Tibial nerve (tissue), 4 donors: ENCODE results near the gene JOSD1.

Experiments used
- EP300 ChIP-seq, 2 donors: sonication (generic); formaldehyde crosslinking; IDR thresholded peaks; one replicate each; pipeline ENCODE4 v1.6.1; 2017; ENCODE audit warnings: antibody characterized with exemption in 2 of 2, mild to moderate bottlenecking in 1 of 2
- TF ChIP-seq, protein P1 (sequence below), 5 experiments: fragments of 200-600 bp in 3 of 5; fragments of 450-650 bp in 2 of 5; sonication (generic) in 3 of 5; IDR thresholded peaks; one replicate each; pipeline ENCODE4 v1.5.1; 2016 to 2019; ENCODE audit warnings: antibody characterized with exemption in 5 of 5, mild to moderate bottlenecking in 3 of 5, moderate library complexity in 2 of 5

- TF ChIP-seq, protein P1, sequence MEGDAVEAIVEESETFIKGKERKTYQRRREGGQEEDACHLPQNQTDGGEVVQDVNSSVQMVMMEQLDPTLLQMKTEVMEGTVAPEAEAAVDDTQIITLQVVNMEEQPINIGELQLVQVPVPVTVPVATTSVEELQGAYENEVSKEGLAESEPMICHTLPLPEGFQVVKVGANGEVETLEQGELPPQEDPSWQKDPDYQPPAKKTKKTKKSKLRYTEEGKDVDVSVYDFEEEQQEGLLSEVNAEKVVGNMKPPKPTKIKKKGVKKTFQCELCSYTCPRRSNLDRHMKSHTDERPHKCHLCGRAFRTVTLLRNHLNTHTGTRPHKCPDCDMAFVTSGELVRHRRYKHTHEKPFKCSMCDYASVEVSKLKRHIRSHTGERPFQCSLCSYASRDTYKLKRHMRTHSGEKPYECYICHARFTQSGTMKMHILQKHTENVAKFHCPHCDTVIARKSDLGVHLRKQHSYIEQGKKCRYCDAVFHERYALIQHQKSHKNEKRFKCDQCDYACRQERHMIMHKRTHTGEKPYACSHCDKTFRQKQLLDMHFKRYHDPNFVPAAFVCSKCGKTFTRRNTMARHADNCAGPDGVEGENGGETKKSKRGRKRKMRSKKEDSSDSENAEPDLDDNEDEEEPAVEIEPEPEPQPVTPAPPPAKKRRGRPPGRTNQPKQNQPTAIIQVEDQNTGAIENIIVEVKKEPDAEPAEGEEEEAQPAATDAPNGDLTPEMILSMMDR (IDR thresholded peaks at IDR 0.05) = no peak
- TF ChIP-seq EP300 (IDR thresholded peaks at IDR 0.05) = no peak
Measured at GRCh38 chr22:38710866-38711265, 10.1 kb upstream of the JOSD1 start.
